NCI-H460 (cell line): ENCODE data around the gene SNAI3. TPM values are rescaled to one million over a fixed set of nuclear protein-coding genes. Genes with fewer than 3 reads are reported as not detected.

ENCODE experiments used
- DNase-seq: peaks from one replicate; pipeline ENCODE4 v3.0.0-alpha.2; 2016; ENCODE audit warnings: low read depth; ENCODE audit errors: extremely low read depth
- total RNA-seq: library from RNA; depleted of rRNA; stranded (reverse); fragments of >200 nt; shearing (Covaris generic); gene quantifications from 2 replicates; pipeline ENCODE4 v1.2.3, GENCODE V29; 2014

The SNAI3 gene
- total RNA-seq, 1 experiment from 2014 or later, result not detected

DNA sequence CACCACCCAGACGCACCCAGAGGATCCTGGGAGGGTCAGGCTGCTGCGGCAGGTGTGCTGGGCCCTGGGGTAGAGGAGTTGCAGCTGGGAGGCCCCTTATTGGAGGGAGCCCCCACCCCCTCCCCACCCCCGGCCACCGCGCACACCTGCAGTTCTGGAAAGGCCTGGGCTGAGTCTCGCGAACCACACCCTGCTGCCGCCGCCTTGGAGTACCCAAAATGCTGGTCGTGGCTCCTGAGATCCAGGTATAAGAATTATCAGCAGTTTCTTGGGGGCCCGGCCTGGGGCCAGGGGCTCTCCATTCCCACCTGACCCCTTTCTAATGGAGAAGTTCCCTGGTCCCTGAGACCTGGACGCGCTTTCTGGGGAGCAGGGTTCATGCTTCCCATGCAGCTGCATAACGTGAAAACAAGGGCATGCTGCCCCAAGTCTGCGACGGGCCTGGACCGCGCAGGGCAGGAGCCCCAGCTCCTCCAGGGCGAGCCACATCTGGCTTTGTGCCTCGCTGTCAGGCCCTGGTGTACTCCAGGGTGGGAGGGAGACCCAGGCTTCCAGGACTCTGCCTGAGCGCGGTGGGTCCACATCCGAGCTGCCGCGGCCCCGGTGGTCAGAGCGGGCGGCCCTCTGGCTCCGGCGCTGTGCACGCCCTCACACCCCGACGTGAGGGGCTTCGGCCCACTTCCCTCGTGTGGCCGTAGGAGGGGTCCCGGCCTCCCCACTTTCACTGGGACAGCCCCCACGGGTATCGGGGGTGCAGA, 7.3 kb upstream of the SNAI3 start:
- DNase-seq, result no peak

DNA sequence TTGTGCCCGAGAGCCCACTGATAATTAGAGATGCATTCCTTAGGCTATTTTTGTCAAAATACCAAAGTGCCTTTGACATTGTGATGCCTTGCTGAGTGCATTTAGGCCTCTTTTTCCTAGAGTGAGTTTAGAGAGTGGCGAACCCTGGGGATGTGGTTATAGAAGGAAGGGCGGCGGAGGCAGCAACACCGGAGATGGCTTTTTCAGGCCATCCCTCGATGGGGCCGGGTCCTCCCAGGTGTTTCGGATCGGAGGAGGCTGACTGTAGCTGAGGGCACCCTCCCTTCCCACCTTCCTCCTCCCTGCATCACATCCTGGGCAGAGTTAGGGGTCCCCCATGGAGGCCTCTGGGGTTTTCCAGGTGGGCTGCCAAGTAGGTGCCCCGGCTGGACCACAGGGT, 6.6 kb upstream of the SNAI3 start:
- no peak for DNase-seq

DNA sequence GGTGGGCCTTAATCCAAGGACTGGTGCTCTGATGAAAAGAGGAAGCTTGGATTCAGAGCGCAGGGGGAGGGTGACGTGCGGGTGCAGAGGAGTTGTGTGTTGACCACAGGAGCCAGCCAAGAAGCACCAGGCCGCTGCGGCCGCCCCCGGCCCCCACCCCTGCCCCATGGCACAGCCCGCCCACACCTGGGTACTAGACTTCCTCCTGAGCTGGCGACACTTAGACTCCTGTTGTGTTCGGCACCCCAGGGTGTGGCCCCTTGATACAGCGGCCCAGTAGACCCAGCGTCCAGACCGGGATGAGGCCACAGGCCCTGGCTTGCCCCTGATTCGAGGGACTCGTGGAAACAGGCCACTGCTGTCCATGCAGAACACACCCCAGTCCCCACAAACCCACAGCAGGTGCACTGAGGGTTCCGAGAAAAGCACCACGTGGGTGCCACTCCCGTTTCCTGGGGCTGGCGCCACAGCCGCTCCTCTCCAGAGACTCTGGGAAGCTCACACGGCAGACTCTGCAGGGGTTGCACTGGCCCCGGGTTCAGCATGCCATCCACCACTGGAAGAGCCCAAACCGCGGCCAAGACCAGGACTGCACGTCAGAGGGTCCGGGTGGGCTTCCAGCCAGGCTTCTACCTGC, 5.7 kb upstream of the SNAI3 start:
- no peak for DNase-seq

DNA sequence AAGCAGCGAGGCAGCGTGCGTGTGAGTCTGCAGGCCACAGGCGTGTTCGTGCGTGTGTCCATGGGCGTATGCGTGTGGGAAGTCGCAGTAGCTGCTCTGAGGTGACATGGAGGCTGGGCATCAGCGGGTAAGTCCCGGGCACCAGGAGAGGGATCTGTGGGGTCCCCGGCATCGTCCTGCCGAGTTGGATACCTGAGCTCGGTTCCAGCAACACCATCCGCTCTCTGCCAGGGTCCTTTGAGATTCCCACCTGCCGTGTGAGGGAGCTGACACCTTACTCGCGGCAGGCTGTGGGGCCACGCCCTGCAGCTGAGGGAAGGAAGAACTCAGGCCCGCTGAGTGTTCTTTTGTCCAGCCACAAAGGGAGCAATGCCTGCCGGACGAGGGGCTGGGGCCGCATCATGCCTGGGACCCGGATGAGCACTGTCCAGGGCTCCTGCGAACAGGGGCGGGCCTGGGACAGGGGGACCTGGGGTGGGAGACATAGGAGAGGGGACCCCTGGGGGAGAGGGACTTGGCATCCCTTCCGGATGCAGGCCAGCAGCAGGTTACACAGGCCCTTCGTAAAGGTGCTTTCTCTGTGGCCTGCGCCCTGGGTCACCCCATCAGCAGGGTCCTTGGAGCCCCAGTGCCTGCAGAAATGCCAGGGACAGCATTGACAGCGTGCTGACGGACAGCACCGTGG, 5.0 kb upstream of the SNAI3 start:
- DNase-seq, result no peak

DNA sequence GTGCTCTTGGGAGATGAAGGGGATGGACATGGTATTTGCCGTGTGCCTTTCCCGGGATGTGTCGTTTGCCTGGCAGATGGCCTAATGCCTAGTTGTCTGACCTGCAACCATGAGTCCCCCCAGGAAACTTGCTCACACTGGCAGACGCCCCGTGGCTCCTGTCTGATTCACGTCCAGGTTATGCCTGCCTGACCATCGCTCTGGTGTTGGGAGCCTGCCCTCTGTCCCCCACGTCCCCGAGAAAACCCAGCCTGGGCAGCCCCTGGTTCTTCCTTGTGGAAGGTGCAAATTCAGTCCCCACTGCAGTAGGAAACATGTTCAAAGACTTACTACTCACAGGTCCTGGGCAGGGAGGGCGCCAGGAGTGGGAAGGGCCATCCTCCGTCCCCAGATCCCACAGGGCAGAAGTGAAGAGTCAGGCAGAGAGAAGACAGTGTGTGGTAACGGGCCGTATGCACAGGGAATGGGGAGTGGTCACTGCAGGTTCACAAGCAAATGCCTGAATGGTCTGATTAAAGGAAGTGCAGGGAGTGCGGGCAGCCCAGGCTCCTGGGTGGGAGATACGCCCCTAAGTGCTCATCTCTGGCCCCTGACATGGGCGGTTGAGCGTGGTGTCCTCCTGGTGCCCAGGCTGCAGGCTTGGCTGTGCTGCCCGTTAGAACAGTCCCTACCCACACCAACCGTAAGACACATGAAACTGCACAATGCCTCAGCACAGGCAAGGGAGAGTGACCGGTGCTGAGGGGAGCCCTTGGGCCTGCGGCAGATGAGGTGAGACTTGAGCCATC, 4.2 kb upstream of the SNAI3 start:
- DNase-seq, result no peak

DNA sequence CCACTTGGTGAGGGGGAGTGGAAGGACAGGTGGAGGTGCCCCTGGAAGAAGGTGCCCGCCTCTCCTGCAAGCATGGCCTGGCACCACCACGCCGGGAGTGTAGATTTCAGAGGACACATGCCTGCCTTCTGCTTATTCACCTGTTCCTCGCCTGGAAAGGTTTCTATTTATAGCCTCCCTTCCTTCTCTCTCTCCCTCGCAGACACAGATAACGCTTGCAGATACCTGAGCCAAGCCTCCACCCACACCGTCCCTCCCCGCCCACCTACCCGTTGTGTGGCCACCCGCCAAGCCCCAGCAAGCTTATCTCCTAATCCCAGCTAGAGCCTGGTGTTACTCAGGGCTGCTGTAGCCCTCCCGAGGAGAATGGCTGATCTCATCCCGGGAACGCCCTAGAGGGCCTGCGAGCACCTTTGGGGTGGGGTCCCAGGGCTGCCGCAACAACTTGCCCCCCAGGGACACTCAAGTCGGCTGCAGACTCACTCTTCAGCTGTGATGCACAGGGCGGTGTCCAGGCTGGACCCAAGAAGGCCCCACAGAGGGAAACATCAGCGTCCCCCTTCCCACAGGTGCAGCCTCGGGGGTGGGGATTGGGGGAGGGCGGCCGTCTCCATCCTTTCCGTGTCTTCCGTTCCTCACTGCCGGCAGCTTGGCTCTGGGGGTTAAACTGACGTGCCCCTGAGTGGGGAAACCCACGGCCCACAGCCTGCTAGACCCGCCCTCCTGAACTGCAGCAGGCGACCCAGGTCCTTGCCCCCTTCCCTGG, 1.9 kb upstream of the SNAI3 start:
- DNase-seq, result no peak

DNA sequence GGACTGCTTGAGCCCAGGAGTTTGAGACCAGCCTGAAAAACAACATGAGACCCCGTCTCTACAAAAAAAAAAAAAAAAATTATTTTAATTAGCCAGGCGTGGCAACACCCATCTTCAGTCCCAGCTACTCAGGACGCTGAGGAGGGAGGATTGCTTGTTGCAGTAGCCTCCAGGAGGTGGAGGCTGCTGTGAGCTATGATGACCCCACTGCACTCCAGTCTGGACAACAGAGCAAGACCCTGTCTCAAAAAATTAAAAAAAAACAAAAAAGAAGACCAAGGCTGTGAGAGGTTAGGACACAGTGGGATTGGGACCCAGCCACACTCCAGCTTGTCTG, 1.3 kb upstream of the SNAI3 start:
- no peak for DNase-seq

DNA sequence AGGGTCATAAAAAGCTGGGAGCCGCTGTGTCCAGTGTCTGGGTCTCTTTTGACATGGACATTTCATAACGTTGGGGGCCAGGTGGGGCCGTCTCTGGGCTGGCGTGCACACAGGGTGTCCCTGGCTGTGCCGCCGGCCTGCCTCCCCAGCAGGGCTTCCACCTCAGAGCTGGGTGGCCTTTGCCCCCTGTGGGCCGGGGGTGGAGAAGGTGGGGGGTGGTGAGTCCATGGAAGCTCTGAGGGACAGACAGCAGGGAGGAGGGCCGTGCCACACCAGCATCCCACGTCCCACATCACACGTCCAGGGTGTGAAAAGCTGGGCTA, 908 bp upstream of the SNAI3 start:
- no peak for DNase-seq

DNA sequence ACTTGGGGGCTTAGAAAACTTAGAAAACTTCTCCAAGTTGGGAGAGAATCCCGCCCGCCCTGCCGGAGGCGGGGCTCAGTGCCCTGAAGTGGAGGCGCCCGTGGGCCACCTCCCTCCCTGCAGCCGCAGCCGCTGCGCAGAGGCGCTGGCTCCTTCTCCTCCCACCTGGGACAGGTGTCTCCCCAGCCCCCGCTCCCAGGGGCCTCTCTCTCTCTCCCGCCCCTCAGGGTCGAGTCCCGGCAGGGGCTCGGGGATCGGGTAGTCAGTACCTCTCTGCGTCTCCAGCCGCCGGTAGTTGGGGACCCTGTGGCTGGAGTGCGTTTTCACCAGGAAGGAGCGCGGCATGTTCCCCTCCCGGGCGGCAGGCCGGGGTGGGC, 257 bp downstream of the SNAI3 start:
- DNase-seq, result no peak

DNA sequence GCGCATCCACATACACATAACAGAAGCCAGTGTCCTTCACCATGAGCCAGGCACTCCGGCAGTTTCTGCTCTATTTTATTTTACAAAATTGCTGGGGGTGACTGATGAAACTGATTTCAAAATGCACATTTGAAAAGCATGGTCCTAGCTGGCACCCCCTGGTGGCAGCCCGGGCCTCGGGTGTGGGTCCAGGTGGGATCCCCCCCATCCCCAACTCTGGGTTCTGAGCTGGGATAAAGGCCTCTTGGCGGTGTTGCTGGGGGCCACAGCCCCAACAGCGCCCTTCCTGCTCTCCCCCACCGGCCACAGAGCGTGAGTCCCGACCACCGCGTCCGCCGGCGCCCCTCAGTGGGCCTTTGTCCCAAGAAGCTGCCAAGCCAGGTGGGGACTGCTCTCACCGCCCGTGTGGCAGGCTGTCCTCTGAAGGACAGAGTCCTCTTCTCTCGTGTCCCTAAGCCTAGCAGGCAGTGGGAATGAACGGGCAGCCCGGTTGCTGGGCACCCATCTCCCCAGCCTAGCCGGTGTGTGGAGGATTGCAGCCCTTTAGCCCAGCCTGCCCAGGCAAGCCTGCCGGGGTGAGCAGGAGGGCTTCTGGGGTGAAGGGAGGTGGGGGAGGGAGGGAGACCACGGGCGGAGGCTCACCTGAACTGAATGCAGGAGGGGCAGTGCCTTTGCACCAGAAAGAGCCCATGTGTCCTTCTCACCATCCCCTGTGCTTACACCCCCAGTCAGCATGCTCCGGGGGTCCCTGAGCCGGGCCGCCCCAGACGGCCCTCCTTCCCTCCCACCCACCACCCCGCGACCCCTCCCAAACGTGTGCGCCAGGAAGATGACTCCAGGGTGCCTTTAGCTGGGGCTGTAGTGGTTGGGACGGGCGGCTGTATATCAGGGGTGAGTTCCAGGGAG, 898 bp downstream of the SNAI3 start:
- no peak for DNase-seq

DNA sequence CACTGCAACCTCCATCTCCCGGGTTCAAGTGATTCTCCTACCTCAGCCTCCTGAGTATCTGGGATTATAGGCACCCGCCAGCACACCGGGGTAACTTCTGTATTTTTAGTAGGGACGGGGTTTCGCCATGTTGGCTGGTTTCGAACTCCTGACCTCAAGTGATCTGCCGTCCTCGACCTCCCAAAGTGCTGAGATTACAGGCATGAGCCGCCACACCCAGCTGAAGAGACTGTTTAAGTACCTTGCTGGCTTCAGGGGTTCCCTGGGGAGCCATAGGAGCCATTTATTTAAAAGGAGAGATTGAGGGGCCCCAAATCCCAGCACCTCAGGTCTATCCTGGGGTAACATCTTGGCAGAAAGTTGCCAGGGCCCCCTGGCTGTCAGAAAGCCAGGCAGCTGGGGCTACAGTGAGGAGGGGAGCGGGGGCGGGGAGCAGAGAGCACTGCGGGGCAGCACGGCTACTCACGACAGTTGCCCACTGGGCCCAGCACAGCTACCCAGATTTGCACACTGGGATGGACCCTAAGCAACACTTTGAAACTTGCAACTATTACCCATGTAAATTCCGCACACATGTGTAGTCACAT, 1.6 kb downstream of the SNAI3 start:
- DNase-seq, result no peak

DNA sequence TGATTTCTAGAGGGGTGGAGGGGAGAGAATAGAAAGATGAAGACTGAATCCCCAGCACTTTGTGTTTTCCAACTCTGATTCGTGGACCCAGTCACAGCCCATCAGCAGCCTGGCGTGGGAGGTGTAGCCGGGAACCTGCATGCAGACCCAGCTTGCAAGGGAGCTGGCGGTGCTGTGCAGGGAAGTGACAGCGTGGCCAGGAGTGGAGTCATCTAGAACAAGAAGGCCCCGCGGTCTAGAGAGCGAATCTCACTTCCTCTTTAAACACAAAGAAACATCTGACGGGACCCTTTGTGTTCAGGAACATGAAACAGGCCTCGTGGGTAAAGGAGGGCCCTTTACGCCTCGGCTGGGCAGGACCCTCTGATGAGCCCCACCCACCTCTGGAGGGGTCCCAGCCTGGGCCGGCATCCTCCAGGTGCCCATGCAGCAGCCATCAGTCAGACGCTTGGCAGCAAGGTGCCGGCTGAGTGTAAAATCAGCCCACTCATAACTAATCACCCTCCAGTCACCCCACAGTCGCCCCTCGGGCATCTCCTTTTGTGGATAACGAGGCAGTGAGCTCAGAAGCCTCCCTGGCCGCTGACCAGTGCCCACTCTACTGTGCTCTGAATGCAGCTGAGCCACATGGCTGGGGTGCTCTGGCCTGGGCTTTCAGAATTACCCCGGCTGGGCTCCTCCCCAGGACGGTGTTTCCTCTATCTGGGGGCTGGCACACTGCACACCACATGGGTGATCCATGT, 4.4 kb downstream of the SNAI3 start:
- no peak for DNase-seq

DNA sequence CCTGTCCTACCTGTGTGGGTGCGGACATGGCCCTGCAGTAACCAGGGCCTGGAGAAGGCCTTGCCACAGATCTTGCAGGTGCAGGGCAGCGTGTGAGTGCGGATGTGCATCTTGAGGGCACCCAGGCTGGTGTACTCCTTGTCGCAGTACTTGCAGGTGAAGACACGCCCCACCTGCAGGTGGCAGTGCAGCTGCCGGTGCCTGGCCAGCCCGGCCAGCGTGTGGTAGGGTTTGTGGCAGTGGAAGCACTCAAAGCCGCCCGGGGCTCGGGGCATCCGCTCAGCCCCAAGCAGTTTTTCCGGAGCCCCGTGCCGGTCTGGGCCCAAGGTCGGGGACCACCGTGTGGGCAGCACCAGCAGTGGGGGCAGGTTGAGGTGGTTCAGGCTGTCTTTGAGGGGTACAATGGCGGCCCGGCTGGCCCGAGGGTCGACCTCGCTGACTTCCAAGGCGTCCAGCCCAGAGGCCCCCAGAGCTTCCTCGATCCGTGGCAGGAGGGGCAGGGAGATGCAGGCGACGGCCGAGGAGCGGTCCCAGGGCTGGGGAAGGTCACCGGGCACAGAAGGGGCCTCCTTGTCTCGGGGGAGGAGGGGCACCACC, 5.1 kb downstream of the SNAI3 start:
- DNase-seq, result no peak

DNA sequence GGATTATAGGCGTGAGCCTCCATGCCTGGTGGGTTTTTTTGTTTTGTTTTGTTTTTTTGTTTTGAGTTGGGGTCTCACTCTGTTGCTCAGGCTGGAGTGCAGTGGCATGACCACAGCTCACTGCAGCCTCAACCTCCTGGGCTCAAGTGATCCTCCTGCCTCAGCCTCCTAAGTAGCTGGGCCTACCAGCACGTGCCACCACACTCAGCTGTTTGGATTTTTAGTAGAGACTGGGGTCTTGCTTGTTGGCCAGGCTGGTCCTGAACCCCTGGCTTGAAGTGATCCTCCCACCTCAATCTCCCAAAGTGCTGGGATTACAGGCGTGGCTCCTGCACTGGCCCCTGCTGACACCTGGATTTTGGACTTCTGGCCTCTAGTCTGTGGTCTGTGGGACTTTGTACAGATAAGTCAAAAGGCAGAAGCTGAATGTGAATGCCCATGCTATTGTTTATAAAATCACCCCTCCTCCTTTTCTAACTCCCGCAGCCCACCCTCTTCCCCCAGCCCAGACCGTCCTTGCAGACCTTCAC, 5.7 kb downstream of the SNAI3 start:
- no peak for DNase-seq

DNA sequence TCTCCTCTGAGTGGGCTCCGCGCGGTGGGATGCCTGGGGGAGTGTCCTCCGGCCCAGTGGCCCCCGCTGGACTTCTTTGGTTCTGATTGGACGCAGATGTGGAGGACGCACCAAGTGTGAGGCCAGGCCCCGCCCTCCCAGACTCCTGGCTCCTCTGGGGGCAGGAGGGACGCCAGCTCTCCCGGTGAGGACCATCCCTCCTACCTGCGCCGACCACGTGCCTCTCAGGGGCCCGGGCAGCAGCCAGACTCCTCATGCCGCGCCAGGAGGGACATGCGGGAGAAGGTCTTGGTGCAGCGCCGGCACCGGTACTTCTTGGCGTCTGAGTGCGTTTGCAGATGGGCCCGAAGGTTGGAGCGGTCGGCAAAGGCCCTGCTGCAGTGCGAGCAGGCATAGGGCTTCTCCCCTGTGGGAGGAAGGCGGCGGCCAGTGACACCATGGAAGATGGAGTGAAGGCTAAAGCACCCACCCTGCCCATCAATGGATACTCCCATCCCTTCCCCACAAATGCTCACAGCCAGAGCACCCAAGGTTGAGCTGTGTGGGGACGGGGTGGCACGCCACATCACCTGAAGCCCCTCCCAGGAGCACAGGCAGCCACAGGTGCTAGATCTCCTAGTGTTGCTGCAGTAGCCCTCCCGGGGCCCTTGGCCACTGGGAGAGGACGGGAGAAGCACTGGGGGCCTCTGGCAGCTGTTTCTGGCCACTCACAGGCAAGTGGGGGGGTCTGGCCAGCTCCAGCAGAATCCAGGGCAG, 7.9 kb downstream of the SNAI3 start:
- no peak for DNase-seq

DNA sequence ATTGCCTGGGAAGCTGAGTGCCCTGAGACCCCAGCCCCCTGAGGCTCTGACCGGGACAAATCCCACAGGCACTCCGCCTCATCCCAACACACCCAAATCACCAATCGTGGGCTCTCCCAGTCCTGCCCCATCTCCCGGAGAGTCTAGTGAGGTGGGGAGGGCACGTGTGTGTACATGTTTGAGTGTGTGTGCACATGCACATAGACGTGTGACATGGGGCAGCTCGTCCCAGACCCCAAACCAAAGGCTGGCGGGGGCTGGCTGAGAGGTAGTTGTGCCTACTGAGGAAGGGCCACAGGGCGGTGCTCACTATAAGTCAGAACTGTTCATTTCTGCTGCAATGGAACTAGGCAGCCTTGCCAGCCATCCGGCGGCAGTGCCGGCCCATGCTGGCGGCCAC, 8.6 kb downstream of the SNAI3 start:
- no peak for DNase-seq

DNA sequence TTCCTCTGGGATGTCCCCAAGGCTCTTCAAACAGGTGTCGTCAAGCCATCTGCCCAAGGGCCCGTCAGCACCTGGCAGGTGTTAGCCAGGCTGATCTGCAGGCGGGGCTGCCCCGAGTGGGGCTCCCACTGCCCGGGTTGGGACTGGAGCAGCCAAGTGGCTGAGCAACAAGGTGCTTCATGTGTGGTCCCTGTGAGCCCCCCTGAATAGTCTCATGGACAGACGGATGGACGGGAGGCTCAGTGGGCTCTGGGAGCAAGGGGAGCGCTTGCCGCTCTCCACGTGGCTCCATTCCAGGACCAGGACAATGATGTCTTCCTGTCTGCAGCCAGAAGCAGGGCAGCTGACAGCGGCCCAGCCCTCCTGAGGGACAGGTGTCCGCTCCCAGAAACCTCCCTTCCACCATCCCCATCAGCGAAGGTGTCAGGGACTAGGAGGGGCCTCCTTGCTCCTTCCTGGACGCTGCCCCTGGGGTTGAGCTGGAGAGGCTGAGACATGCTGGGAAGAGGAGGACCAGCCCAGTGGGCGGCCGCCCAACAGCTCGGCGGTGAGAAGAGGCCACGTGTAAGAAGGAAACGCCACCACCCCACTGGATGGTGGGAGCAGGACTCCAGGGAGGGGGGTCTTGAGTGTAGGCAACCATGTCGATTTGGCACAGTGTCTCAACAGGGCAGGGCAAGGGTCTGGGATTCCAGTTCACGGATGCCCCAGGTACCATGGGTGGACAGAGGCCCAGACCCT, 9.6 kb downstream of the SNAI3 start:
- no peak for DNase-seq
